Stomach (tissue), 9 donors: ENCODE measurements around the gene CAPS. TPM values are rescaled to one million over a fixed set of nuclear protein-coding genes. Genes with fewer than 3 reads are reported as not detected.
A peak's percentile ranks its signal among the peaks of the same experiment; 100 is the strongest.

Experiments used
- DNase-seq, 2 donors: peaks; one replicate each; pipeline versions ENCODE4 v3.0.0 to v3.0.0-alpha.2; 2013 to 2019
- H3K27ac ChIP-seq, 5 donors: fragments of 200-600 bp in 4 of 5; sonication (generic) in 4 of 5; one replicate each; pipeline ENCODE4 v1.5.1; 2013 to 2019; ENCODE audit warnings: mild to moderate bottlenecking in 1 of 5, moderate library complexity in 1 of 5
- H3K27me3 ChIP-seq, 3 donors: fragments of 200-600 bp; sonication (generic); one replicate each; pipeline ENCODE4 v1.5.1; 2017 to 2019; ENCODE audit warnings: mixed run types in 1 of 3
- H3K36me3 ChIP-seq, 4 donors: fragments of 200-600 bp; sonication (generic); 1 replicate in 3 of 4; 2 replicates in 1 of 4; pipeline ENCODE4 v1.5.1; 2016 to 2019
- H3K4me1 ChIP-seq, 4 donors: fragments of 200-600 bp; sonication (generic); one replicate each; pipeline ENCODE4 v1.5.1; 2016 to 2019
- H3K4me3 ChIP-seq, 4 donors: fragments of 200-600 bp; sonication (generic) in 3 of 4; one replicate each; pipeline ENCODE4 v1.5.1; 2016 to 2019; ENCODE audit warnings: mild to moderate bottlenecking in 1 of 4
- H3K9me3 ChIP-seq, 4 donors: fragments of 200-600 bp; sonication (generic); one replicate each; pipeline ENCODE4 v1.5.1; 2016 to 2019
- CTCF ChIP-seq, 7 experiments: fragments of 450-650 bp in 4 of 7; fragments of 200-600 bp in 3 of 7; sonication (generic) in 3 of 7; IDR thresholded peaks; one replicate each; pipeline ENCODE4 v1.5.1; 2016 to 2019; ENCODE audit warnings: antibody characterized with exemption in 7 of 7, control low read depth in 2 of 7, mild to moderate bottlenecking in 1 of 7
- EP300 ChIP-seq: sonication (generic); formaldehyde crosslinking; IDR thresholded peaks from one replicate; pipeline ENCODE4 v1.6.1; 2017; ENCODE audit warnings: antibody characterized with exemption
- POLR2A ChIP-seq, 4 donors: fragments of 450-650 bp; IDR thresholded peaks; one replicate each; pipeline ENCODE4 v1.6.1; 2016; ENCODE audit warnings: antibody characterized with exemption in 4 of 4, control low read depth in 2 of 4, mild to moderate bottlenecking in 1 of 4, moderate library complexity in 1 of 4
- POLR2AphosphoS5 ChIP-seq, 3 donors: sonication (generic); formaldehyde crosslinking; IDR thresholded peaks; one replicate each; pipeline ENCODE4 v1.6.1; 2016; ENCODE audit warnings: antibody characterized with exemption in 3 of 3
- WGBS, 5 donors: extraction: QIAGEN DNeasy Blood & Tissue Kit in 3 of 5; methylation state at CpG; one replicate each; pipeline versions ENCODE4 v1.1.5 to v1.1.7; 2013 to 2018; 5-methylcytosine and 5-hydroxymethylcytosine counted together
- intact Hi-C: fragments of 100-400 bp; cut with DNase I; formaldehyde crosslinking; loops from one replicate; pipeline ENCODE4 v1.15.1; 2023; ENCODE audit warnings: low total_unique reads
- polyA plus RNA-seq, 3 donors: library from polyadenylated mRNA; stranded (reverse); fragments of 200-250 nt; gene quantifications; one replicate each; pipeline ENCODE4 v1.2.3, GENCODE V29; 2013
- total RNA-seq, 5 donors: library from RNA; depleted of rRNA; stranded (reverse); fragments of >200 nt; gene quantifications; one replicate each; pipeline versions ENCODE4 v1.1.0 to v1.2.3, GENCODE V29; 2014 to 2016
- donor health status: healthy with polysubstance abuse.
- donor health status: Bipolar disorder and iron deficiency.
- donor health status: healthy.

The CAPS gene
- total and polyA plus RNA-seq, 8 donors: 27.2 to 143 (median 47.2) TPM

GRCh38 chr19:5953030-5953589 lies 39.1 kb downstream of the CAPS start:
- intact Hi-C loops: no loop called here
- DNase-seq: no peak
- Histone ChIP-seq H3K36me3 (peaks cover 0 to 4% (median 0%) of the 10 kb centered on the region in 4 donors), H3K9me3 (no peaks in the 10 kb centered on the region), H3K4me1 (peaks cover 90 to 100% (median 98%) of the 10 kb centered on the region in 4 donors), H3K4me3 (no peak overlapping the region), H3K27me3 (no peaks in the 10 kb centered on the region), H3K27ac (peak overlapping the region in 4 of 5 donors; percentile 75 to 84 (median 80))
- TF ChIP-seq POLR2AphosphoS5 (IDR thresholded peaks at IDR 0.05) (peak in 1 of 3 donors; percentile 21), POLR2A (IDR thresholded peaks at IDR 0.05) (no peak)
- 43 to 57% (median 56%) methylated on average over 5 of the region's 5 CpGs for WGBS, 5 donors

GRCh38 chr19:5953680-5954213 lies 39.7 kb downstream of the CAPS start:
- H3K4me1 ChIP-seq: peaks cover 86 to 100% (median 98%) of the 10 kb centered on the region in 4 donors
- H3K36me3 ChIP-seq: peaks cover 0 to 4% (median 2%) of the 10 kb centered on the region in 4 donors
- no peak for TF ChIP-seq CTCF (IDR thresholded peaks at IDR 0.05)
- TF ChIP-seq EP300: no peak
- no peak for TF ChIP-seq POLR2AphosphoS5 (IDR thresholded peaks at IDR 0.05)
- TF ChIP-seq POLR2A (IDR thresholded peaks at IDR 0.05): no peak
- no peaks in the 10 kb centered on the region for H3K9me3 ChIP-seq
- peak overlapping the region in 4 of 5 donors; percentile 75 to 84 (median 80) for H3K27ac ChIP-seq
- no peaks in the 10 kb centered on the region for H3K27me3 ChIP-seq
- intact Hi-C loops: no loop called here
- peak overlapping the region in 1 of 4 donors; percentile 27 for H3K4me3 ChIP-seq
- WGBS, 5 donors: 40 to 50% (median 43%) methylated on average over 17 of the region's 17 CpGs
- no peak for DNase-seq

GRCh38 chr19:5954293-5954692 lies 40.2 kb downstream of the CAPS start:
- WGBS, 5 donors: 20 to 36% (median 31%) methylated on average over 6 of the region's 6 CpGs
- peaks cover 83 to 100% (median 98%) of the 10 kb centered on the region in 4 donors for H3K4me1 ChIP-seq
- peak overlapping the region in 1 of 4 donors; percentile 27 for H3K4me3 ChIP-seq

GRCh38 chr19:5955636-5955935 lies 41.5 kb downstream of the CAPS start:
- Histone ChIP-seq H3K4me3 (no peak overlapping the region), H3K9me3 (no peaks in the 10 kb centered on the region), H3K4me1 (peaks cover 83 to 100% (median 98%) of the 10 kb centered on the region in 4 donors), H3K36me3 (peaks cover 0 to 5% (median 2%) of the 10 kb centered on the region in 4 donors), H3K27me3 (no peaks in the 10 kb centered on the region), H3K27ac (peak overlapping the region in 4 of 5 donors; percentile 75 to 84 (median 80))
- intact Hi-C loops: no loop called here
- 38 to 63% (median 51%) methylated on average over 3 of the region's 3 CpGs for WGBS, 5 donors
- DNase-seq: no peak
- no peak for TF ChIP-seq POLR2A (IDR thresholded peaks at IDR 0.05)
- no peak for TF ChIP-seq EP300
- TF ChIP-seq POLR2AphosphoS5 (IDR thresholded peaks at IDR 0.05): no peak
- no peak for TF ChIP-seq CTCF (IDR thresholded peaks at IDR 0.05)

More at GRCh38 chr19:5954293-5954692, 40.2 kb downstream of the CAPS start:
- Histone ChIP-seq H3K36me3 (peaks cover 0 to 5% (median 2%) of the 10 kb centered on the region in 4 donors), H3K27ac (peak overlapping the region; percentile 68 to 84 (median 79)), H3K27me3 (no peaks in the 10 kb centered on the region), H3K9me3 (no peaks in the 10 kb centered on the region)
- DNase-seq: no peak
- TF ChIP-seq EP300: no peak
- TF ChIP-seq POLR2AphosphoS5 (IDR thresholded peaks at IDR 0.05): no peak
- TF ChIP-seq CTCF (IDR thresholded peaks at IDR 0.05): no peak
- TF ChIP-seq POLR2A (IDR thresholded peaks at IDR 0.05): no peak
- intact Hi-C loops: no loop called here

GRCh38 chr19:5956323-5956722 lies 42.3 kb downstream of the CAPS start:
- peaks cover 83 to 100% (median 98%) of the 10 kb centered on the region in 4 donors for H3K4me1 ChIP-seq
- TF ChIP-seq EP300: no peak
- TF ChIP-seq POLR2A (IDR thresholded peaks at IDR 0.05): no peak
- no peak for TF ChIP-seq CTCF (IDR thresholded peaks at IDR 0.05)
- TF ChIP-seq POLR2AphosphoS5 (IDR thresholded peaks at IDR 0.05): no peak
- no peaks in the 10 kb centered on the region for H3K27me3 ChIP-seq
- no peaks in the 10 kb centered on the region for H3K9me3 ChIP-seq
- WGBS, 5 donors: 45 to 61% (median 51%) methylated on average over 3 of the region's 3 CpGs
- H3K4me3 ChIP-seq: no peak overlapping the region
- intact Hi-C loops: no loop called here
- H3K27ac ChIP-seq: peak overlapping the region in 4 of 5 donors; percentile 41 to 84 (median 61)
- DNase-seq: no peak
- peaks cover 0 to 5% (median 2%) of the 10 kb centered on the region in 4 donors for H3K36me3 ChIP-seq
